Kidney capillary endothelial cell (primary cell): Measurements from ENCODE around the gene ZCCHC14.

Experiments used
- DNase-seq: peaks from one replicate; pipeline ENCODE4 v3.0.0-alpha.2; 2018; ENCODE audit warnings: low spot score

Gene ZCCHC14

GRCh38 chr16:87492721-87493607 lies at the start of gene ZCCHC14:
Gene ZCCHC14 (minus strand): TSS chr16:87493024. CDS start chr16:87492238, 786 bp downstream.
- DNase-seq, result peak; percentile 95

- no peak for DNase-seq
Observed at GRCh38 chr16:87541872-87542234, 49.0 kb upstream of the ZCCHC14 start.

- DNase-seq, result no peak
Observed at GRCh38 chr16:87541147-87541871, 48.5 kb upstream of the ZCCHC14 start.

- no peak for DNase-seq
Observed at GRCh38 chr16:87540897-87541146, 48.0 kb upstream of the ZCCHC14 start.

GRCh38 chr16:87540072-87540896 lies 47.5 kb upstream of the ZCCHC14 start:
- DNase-seq, result no peak

GRCh38 chr16:87539113-87539512 lies 46.3 kb upstream of the ZCCHC14 start:
- no peak for DNase-seq

GRCh38 chr16:87538594-87538993 lies 45.8 kb upstream of the ZCCHC14 start:
- DNase-seq, result no peak

GRCh38 chr16:87538160-87538559 lies 45.3 kb upstream of the ZCCHC14 start:
- DNase-seq, result no peak

GRCh38 chr16:87536795-87537142 lies 43.9 kb upstream of the ZCCHC14 start:
- no peak for DNase-seq

GRCh38 chr16:87535855-87536794 lies 43.3 kb upstream of the ZCCHC14 start:
- no peak for DNase-seq

- no peak for DNase-seq
Observed at GRCh38 chr16:87535457-87535854, 42.6 kb upstream of the ZCCHC14 start.

GRCh38 chr16:87534751-87535150 lies 41.9 kb upstream of the ZCCHC14 start:
- DNase-seq, result no peak

- no peak for DNase-seq
Observed at GRCh38 chr16:87534030-87534653, 41.3 kb upstream of the ZCCHC14 start.

- DNase-seq, result no peak
Observed at GRCh38 chr16:87533061-87533460, 40.2 kb upstream of the ZCCHC14 start.

- DNase-seq, result no peak
Observed at GRCh38 chr16:87531418-87531817, 38.6 kb upstream of the ZCCHC14 start.

- no peak for DNase-seq
Observed at GRCh38 chr16:87528690-87529579, 36.1 kb upstream of the ZCCHC14 start.

- no peak for DNase-seq
Observed at GRCh38 chr16:87527055-87527724, 34.4 kb upstream of the ZCCHC14 start.

GRCh38 chr16:87526238-87526947 lies 33.6 kb upstream of the ZCCHC14 start:
- no peak for DNase-seq

- DNase-seq, result no peak
Observed at GRCh38 chr16:87525352-87525751, 32.5 kb upstream of the ZCCHC14 start.
